ENCODE data around the gene XRN2. TPM values are rescaled to one million over a fixed set of nuclear protein-coding genes. Genes with fewer than 3 reads are reported as not detected.

The XRN2 gene
- polyA plus RNA-seq, 3 donors = 53.1 to 111 (median 101) TPM

- Mint-ChIP-seq H3K27me3 (ENCODE audit: low read depth in 3 of 3) (peaks cover 8 to 17% (median 9%) of the 10 kb centered on the region in 3 donors), H3K36me3 (no peaks in the 10 kb centered on the region), H3K4me1 (no peaks in the 10 kb centered on the region), H3K4me3 (no peak overlapping the region), H3K9me3 (peaks cover 0 to 5% (median 0%) of the 10 kb centered on the region in 7 donors), H3K27ac (no peak overlapping the region)
- H3K4me1 ChIP-seq (ENCODE audit: control insufficient read depth in 1 of 2, insufficient read depth in 2 of 2, low read length in 2 of 2) = no peaks in the 10 kb centered on the region
- H3K9me3 ChIP-seq (replicated peaks in 1 of 2; ENCODE audit: control insufficient read depth in 1 of 2, insufficient read depth in 1 of 2, low read length in 2 of 2) = no peaks in the 10 kb centered on the region
- H3K4me3 ChIP-seq (replicated peaks in 1 of 3; ENCODE audit: low read depth in 2 of 3, low read length in 3 of 3) = no peak overlapping the region
- H3K9ac ChIP-seq (ENCODE audit: insufficient read depth, low read length, poor library complexity, severe bottlenecking) = no peak overlapping the region
- H3K27ac ChIP-seq (ENCODE audit: low read depth in 1 of 2, low read length in 2 of 2) = no peak overlapping the region
- H3K27me3 ChIP-seq (ENCODE audit: control insufficient read depth in 2 of 2, insufficient read depth in 2 of 2, low read length in 2 of 2) = peaks cover 2 to 7% of the 10 kb centered on the region in 2 donors
- no peak overlapping the region for H2AFZ ChIP-seq (ENCODE audit: insufficient read depth, low read depth, low read length, poor library complexity, severe bottlenecking)
- no peaks in the 10 kb centered on the region for H3K36me3 ChIP-seq (replicated peaks in 1 of 2; ENCODE audit: control insufficient read depth in 1 of 2, insufficient read depth in 2 of 2, low read length in 2 of 2)
- H3K4me2 ChIP-seq (replicated peaks; ENCODE audit: extremely low read depth, low read length, poor library complexity, severe bottlenecking) = no peak overlapping the region
- 96% methylated on average over 4 of the region's 5 CpGs for WGBS (ENCODE audit: insufficient coverage)
- H3K79me2 ChIP-seq (ENCODE audit: insufficient read depth, low read length) = no peaks in the 10 kb centered on the region
- no peak for TF ChIP-seq CTCF (IDR thresholded peaks at IDR 0.05)
- intact Hi-C loops (cut with micrococcal nuclease) = loop anchor here in 1 of 2 donors (10.0 kb wide), 1 partner anchor 170 kb away; the partner anchor contains the start of gene KIZ
- H4K20me1 ChIP-seq (ENCODE audit: insufficient read depth, low read length) = no peaks in the 10 kb centered on the region
- no peak for DNase-seq
These were observed 8.4 kb upstream of the XRN2 start for GRCh38 chr20:21294755-21295154.

GRCh38 chr20:21301940-21302663, 1.0 kb upstream of the XRN2 start:
- peak overlapping the region in 1 of 2 donors; percentile 97 for H3K27ac ChIP-seq (ENCODE audit: low read depth in 1 of 2, low read length in 2 of 2)
- peaks cover 4 to 8% (median 7%) of the 10 kb centered on the region in 3 donors for H3K27me3 Mint-ChIP-seq (ENCODE audit: low read depth in 3 of 3)
- H3K4me1 Mint-ChIP-seq = peaks cover 22% of the 10 kb centered on the region
- peaks cover 24% of the 10 kb centered on the region for H3K79me2 ChIP-seq (ENCODE audit: insufficient read depth, low read length)
- intact Hi-C loops (cut with micrococcal nuclease) = loop anchor here in 1 of 2 donors (10.0 kb wide), 1 partner anchor 587 kb away; the partner anchor contains the start of gene RALGAPA2
- H3K9me3 ChIP-seq (replicated peaks in 1 of 2; ENCODE audit: control insufficient read depth in 1 of 2, insufficient read depth in 1 of 2, low read length in 2 of 2) = no peaks in the 10 kb centered on the region
- DNase-seq = no peak
- peak overlapping the region; percentile 60 to 90 (median 90) for H3K4me3 ChIP-seq (replicated peaks in 1 of 3; ENCODE audit: low read depth in 2 of 3, low read length in 3 of 3)
- TF ChIP-seq CTCF (IDR thresholded peaks at IDR 0.05) = no peak
- H2AFZ ChIP-seq (ENCODE audit: insufficient read depth, low read depth, low read length, poor library complexity, severe bottlenecking) = peak overlapping the region; percentile 96
- peak overlapping the region; percentile 93 for H3K9ac ChIP-seq (ENCODE audit: insufficient read depth, low read length, poor library complexity, severe bottlenecking)
- no peaks in the 10 kb centered on the region for H3K27me3 ChIP-seq (ENCODE audit: control insufficient read depth in 2 of 2, insufficient read depth in 2 of 2, low read length in 2 of 2)
- peak overlapping the region; percentile 90 for H3K4me2 ChIP-seq (replicated peaks; ENCODE audit: extremely low read depth, low read length, poor library complexity, severe bottlenecking)
- 74% methylated on average over 3 of the region's 9 CpGs for WGBS (ENCODE audit: insufficient coverage)
- peak overlapping the region in 2 of 7 donors; percentile 94 to 95 for H3K27ac Mint-ChIP-seq
- peaks cover 20% of the 10 kb centered on the region for H4K20me1 ChIP-seq (ENCODE audit: insufficient read depth, low read length)
- peak overlapping the region; percentile 94 to 98 for H3K4me3 Mint-ChIP-seq
- peaks cover 2 to 5% of the 10 kb centered on the region in 2 donors for H3K36me3 Mint-ChIP-seq
- peaks cover 19 to 24% of the 10 kb centered on the region in 2 donors for H3K4me1 ChIP-seq (ENCODE audit: control insufficient read depth in 1 of 2, insufficient read depth in 2 of 2, low read length in 2 of 2)
- H3K36me3 ChIP-seq (replicated peaks in 1 of 2; ENCODE audit: control insufficient read depth in 1 of 2, insufficient read depth in 2 of 2, low read length in 2 of 2) = no peaks in the 10 kb centered on the region
- no peaks in the 10 kb centered on the region for H3K9me3 Mint-ChIP-seq

Data from CD14-positive monocyte (primary cell).